M059J (cell line): ENCODE measurements around the gene BLTP3A. TPM values are rescaled to one million over a fixed set of nuclear protein-coding genes. Genes with fewer than 3 reads are reported as not detected.
"Not testable (repeated sequence)": the region's sequence is repeated elsewhere in the genome, so short reads cannot be mapped to it uniquely, and the experiment has no call there.

ENCODE experiments used
- DNase-seq: peaks from one replicate; pipeline ENCODE4 v3.0.0-alpha.2; 2012; ENCODE audit warnings: low read depth
- total RNA-seq: library from RNA; depleted of rRNA; stranded (reverse); fragments of >200 nt; shearing (Covaris generic); gene quantifications from 2 replicates; pipeline ENCODE4 v1.2.3, GENCODE V29; 2014; rRNA removed

BLTP3A gene, protein sequence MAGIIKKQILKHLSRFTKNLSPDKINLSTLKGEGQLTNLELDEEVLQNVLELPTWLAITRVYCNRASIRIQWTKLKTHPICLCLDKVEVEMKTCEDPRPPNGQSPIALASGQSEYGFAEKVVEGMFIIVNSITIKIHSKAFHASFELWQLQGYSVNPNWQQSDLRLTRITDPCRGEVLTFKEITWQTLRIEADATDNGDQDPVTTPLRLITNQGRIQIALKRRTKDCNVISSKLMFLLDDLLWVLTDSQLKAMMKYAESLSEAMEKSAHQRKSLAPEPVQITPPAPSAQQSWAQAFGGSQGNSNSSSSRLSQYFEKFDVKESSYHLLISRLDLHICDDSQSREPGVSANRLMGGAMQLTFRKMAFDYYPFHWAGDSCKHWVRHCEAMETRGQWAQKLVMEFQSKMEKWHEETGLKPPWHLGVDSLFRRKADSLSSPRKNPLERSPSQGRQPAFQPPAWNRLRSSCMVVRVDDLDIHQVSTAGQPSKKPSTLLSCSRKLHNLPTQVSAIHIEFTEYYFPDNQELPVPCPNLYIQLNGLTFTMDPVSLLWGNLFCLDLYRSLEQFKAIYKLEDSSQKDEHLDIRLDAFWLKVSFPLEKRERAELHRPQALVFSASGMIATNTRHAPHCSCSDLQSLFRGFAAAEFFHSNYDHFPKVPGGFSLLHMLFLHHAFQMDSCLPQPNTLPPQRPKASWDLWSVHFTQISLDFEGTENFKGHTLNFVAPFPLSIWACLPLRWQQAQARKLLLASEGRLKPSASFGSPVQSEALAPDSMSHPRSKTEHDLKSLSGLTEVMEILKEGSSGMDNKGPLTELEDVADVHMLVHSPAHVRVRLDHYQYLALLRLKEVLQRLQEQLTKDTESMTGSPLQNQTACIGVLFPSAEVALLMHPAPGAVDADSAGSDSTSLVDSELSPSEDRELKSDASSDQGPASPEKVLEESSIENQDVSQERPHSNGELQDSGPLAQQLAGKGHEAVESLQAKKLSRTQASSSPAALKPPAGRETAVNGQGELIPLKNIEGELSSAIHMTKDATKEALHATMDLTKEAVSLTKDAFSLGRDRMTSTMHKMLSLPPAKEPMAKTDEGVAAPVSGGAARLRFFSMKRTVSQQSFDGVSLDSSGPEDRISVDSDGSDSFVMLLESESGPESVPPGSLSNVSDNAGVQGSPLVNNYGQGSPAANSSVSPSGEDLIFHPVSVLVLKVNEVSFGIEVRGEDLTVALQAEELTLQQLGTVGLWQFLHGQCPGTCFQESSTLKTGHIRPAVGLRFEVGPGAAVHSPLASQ (N-terminal part only)
- 5.9 and 9.3 TPM in 2 replicates for total RNA-seq

DNA sequence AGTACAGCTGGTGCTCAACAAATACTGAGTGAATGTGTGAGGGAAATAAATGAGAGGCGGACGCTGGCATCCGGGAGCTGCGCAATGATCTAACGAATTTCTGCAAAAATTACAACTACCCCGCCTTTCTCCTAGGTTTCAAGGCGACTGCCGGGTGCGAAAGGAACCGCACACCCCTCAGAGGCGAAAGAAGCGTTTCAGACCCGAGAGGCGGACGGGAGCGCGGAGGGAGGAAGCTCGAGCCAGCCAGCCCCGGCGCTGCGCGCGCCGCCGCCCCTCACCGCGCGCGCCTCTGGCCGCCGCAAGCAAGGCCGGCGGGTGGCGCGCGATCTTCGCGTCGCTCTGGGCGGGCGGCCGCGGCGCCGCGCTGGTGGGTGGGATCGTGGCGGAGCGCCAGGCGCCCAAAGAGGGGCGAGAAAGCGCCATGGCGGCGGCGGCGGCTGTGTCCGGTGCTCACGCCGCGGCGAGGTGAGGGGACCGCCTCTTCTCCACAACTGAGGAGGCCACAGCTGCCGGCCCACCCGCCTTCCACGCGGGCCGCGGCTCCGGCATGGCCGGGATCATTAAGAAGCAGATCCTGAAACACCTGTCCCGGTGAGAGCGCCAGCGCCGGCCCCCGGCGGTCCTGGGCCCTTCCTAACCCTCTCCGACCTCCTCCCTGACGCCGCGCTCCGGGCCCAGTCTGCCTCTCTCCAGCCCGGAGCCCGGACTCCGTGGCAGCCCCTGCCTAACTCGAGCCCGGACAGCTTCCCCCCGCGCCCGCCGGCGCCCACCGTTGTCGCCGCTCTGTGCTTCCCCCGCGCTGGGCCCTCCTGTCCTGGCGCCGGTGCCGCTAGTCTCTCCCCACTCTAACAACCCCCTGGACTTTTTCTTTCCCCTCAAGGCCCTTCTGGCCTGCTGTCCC, at the start of gene BLTP3A:
Gene BLTP3A (plus strand): TSS at position 383 of the 904 bp plus-strand sequence. CDS start 168 bp downstream, at position 551.
- DNase-seq, result peak; percentile 69

GRCh38 chr6:34742094-34742493, 49.8 kb upstream of the BLTP3A start:
- DNase-seq, result no peak

DNA sequence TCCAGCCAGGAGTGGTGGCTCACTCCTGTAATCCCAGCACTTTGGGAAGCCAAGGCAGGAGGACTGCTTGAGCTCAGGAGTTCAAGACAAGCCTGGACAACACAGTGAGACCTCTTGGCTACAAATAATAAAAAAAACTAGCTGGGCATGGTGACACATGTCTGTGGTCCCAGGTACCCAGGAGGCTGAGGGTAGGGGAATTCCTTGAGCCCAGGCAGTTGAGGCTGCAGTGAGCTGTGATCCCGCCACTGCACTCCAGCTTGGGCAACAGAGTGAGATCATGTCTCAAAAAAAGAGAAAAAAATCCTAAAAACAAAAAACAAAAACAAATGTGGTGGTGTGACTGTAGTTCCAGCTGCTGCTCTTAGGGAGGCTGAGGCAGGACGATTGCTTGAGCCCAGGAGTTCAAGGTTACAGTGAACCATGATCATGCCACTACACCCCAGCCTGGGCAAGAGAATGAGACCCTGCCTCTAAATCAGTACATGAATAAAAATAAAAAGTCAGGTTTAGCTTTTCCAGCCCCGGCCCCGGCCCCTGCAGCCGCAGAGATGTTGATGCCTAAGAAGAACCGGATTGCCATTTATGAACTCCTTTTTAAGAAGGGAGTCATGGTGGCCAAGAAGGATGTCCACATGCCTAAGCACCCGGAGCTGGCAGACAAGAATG, 48.1 kb upstream of the BLTP3A start:
- DNase-seq, result no peak

DNA sequence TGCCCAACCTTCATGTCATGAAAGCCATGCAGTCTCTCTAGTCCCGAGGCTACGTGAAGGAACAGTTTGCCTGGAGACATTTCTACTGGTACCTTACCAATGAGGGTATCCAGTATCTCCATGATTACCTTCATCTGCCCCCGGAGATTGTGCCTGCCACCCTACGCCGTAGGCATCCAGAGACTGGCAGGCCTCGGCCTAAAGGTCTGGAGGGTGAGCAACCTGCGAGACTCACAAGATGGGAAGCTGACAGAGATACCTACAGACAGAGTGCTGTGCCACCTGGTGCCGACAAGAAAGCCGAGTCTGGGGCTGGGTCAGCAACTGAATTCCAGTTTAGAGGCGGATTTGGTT, 47.6 kb upstream of the BLTP3A start:
- DNase-seq, result not testable (repeated sequence)

DNA sequence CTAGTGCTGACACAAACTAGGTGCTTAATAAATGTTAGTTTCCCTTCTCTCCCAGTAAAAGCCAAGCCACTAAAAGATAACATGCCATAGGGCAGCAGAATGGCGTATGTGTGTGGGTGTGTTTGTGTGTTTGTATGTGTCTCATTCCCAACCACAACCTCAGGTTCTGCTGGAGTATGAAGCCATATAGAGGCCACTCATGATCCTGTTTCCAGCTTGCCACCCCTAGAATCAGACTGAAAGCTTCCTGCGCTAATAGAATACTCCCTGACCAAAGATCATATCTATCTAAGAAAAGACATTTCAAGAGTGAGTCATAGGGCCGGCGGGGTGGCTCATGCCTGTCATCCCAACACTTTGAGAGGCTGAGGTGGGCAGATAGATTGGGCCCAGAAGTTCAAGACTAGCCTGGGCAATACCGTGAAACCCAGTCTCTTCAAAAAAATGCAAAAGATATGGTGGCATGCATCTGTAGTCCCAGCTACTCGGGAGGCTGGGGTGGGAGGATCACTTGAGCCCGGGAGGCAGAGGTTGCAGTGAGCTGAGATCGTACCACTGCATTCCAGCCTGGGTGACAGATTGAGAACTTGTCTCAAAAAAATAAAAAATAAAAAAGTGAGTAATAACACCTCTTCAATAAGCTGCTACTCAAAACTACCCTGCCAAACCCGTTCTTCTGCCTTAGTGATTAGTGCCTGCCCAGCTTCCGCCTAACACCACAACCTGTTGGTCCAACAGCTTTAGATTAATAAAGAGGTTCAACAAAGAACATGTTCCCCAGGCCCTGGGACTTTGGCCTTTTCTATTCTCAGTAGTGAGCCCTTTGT, 46.4 kb upstream of the BLTP3A start:
- peak; percentile 89 for DNase-seq

DNA sequence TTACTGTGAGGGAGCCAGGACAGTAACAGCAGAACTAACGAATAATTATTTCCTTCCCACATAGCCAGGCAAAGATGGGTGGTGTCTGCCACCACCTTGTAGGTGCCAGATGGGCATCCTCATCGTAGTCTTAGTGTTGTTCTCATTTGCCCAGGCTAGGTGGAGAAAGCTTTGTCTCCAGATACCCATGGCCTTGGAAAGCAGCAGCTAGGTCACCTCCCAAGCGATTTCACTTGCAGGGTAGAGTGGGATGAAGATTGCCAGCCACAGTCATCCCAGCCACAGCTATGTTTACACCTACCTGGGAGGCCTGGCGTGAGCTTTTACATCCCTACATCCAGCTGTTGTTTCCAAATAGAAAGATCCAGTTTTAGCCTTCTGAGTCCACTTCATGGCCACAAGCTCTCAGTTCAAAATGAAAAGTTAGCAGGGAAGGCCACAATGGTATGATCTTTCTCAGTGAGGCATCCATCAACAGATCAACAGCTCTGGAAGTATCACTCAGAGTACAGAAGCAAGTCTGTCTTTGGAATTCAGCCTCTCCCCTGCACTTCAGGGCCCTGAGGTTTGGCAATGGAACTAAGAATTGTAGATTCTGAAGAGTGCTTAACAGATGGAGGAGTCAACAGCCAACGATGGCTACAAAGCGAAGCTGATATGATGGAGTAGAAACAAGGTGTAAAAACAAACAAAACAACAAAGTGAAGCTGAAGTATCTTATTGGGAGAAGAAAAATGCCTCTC, 45.6 kb upstream of the BLTP3A start:
- no peak for DNase-seq

GRCh38 chr6:34748757-34749156, 43.1 kb upstream of the BLTP3A start:
- no peak for DNase-seq

GRCh38 chr6:34756513-34756856, 35.4 kb upstream of the BLTP3A start:
- peak; percentile 66 for DNase-seq

DNA sequence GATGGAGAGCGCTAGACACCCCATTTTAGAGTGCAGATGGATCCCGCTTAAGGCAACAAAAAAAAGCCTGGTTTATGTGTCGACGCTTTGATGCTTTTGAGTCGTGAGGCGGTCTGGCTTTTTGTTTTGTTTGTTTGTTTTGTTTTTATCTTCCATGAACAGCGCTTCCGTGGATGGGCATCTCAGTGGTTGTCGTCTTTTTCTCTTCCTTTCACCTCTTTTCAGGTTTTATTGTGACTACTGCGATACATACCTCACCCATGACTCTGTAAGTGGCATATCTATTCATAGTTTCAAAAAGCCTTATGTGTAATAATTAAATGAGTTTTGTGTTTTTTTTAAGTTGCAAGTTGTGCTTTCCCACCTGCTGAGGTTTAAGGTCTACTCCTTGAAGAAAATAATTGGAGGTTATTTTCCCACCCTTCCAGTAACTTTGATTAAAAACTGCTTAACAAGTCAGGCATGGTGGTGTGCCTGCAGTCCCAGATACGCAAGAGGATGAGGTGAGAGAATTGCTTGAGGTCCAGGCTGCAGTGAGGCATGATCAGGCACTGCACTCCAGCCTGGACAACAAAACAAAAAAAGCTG, 34.1 kb upstream of the BLTP3A start:
- no peak for DNase-seq

GRCh38 chr6:34760108-34760507, 31.8 kb upstream of the BLTP3A start:
- DNase-seq, result no peak

DNA sequence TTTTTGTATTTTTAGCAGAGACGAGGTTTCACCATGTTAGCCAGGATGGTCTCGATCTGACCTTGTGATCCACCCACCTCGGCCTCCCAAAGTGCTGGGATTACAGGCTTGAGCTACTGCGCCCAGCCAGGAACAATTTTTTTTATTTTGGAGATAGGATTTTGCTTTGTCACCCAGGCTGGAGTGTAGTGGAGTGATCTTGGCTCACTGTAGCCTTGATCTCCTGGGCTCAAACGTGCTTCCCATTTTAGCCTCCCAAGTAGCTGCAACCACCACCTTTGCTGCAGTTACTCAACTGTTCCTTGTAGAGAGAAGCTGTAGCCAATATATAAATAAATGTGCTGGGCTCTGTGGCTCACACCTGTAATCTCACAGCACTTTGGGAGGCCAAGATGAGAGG, 30.2 kb upstream of the BLTP3A start:
- not testable (repeated sequence) for DNase-seq

DNA sequence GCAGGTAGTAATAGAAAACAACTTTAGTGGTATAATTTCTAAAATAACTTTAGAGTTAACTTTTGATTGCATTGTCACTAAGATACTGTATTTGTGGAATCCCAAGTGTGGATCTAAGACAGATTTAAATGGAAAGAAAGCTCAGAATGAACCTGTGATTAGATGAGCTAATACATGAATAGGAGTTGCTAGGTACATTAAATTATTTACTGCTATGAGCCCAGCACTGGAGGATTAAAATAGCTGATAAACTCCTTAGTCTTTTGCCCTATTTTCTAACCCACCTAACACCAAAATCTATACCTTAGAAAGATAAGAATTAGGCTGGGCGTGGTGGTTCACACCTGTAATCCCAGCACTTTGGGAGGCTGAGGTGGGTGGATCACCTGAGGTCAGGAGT, 23.7 kb upstream of the BLTP3A start:
- no peak for DNase-seq

DNA sequence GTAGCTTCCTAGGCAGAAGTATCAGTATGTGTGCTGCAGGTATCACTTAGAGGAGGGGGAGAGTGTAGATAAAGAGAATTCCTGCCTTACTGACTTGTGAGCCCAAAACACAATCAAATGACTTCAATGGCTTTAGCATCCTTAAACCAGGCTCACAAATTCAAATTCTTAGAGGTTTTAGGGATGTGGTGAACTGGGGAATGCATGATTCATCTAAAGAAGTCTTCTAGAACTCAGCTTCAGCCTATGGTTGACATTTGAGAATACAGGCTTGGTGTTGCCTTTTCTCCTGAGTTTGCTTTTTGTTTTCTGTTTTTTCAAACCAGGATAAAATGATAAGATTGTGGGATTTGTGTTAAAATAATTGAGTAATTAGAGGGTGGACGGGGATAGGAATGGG, 20.2 kb upstream of the BLTP3A start:
- DNase-seq, result peak; percentile 85

DNA sequence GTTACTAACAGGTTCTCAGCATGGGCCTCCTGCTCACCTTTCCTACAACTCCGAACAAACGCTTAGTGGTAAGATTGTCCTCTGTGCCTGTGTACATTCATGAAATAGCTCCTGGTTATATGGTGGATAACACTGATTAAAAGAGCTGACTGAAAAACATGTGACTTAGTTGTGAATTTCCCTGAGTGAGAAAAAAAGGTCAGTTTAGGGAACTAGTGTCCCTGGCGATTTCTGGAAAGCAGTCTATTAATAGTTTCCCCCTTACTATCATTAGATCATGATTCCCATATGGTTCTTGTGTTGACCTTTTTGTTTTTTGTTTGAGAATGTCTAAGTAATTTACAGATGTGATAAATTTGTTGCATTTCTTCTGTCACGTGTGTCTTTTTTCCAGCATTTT, 18.9 kb upstream of the BLTP3A start:
- DNase-seq, result no peak

GRCh38 chr6:34773916-34774315, 18.0 kb upstream of the BLTP3A start:
- DNase-seq, result no peak

DNA sequence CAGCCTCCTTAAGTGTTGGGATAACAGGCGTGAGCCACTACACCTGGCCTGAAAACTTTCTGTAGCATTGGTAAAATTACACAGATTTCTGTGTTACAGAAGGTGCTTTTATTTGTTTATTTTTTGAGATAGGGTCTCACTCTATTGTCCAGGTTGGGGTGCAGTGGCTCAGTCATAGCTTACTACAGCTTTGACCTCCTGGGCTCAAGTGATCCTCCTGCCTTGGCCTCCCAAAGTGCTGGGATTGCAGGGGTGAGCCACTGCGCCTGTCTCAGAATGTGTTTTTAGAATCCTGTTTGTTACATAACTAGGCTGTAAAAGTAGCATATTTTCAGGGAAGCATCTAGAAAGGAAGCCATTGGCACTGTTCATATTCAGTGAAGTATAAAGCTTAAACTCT, 16.9 kb upstream of the BLTP3A start:
- no peak for DNase-seq

- peak; percentile 29 for DNase-seq
Measured at GRCh38 chr6:34785375-34785774, 6.5 kb upstream of the BLTP3A start.

DNA sequence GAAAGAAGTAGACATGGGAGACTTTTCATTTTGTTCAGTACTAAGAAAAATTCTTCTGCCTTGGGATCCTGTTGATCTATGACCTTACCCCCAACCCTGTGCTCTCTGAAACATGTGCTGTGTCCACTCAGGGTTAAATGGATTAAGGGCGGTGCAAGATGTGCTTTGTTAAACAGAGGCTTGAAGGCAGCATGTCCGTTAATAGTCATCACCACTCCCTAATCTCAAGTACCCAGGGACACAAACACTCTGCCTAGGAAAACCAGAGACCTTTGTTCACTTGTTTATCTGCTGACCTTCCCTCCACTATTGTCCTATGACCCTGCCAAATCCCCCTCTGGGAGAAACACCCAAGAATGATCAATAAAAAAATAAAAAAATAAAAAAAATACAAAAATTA, 4.7 kb upstream of the BLTP3A start:
- not testable (repeated sequence) for DNase-seq
